Adrenal gland (tissue), 5 donors: ENCODE data around the gene MSLN.

Experiments
- CTCF ChIP-seq, 6 experiments: fragments of 450-650 bp in 4 of 6; fragments of 200-600 bp in 2 of 6; sonication (generic) in 1 of 6; IDR thresholded peaks; 1 replicate in 5 of 6; 2 replicates in 1 of 6; pipeline versions ENCODE4 v1.5.1 to v1.8.0; 2016 to 2021; ENCODE audit warnings: antibody characterized with exemption in 6 of 6, mild to moderate bottlenecking in 2 of 6, moderate library complexity in 1 of 6
- POLR2A ChIP-seq, 2 donors: fragments of 450-650 bp; IDR thresholded peaks; one replicate each; pipeline ENCODE4 v1.6.1; 2017; ENCODE audit warnings: antibody characterized with exemption in 2 of 2, mild to moderate bottlenecking in 2 of 2, moderate library complexity in 1 of 2
- donor health status: DM: no; HTN: no; CAD: no.

GRCh38 chr16:803754-804080, 43.2 kb downstream of the MSLN start:
- TF ChIP-seq CTCF (IDR thresholded peaks at IDR 0.05) (no peak), POLR2A (IDR thresholded peaks at IDR 0.05) (no peak)
